ENCODE data around the gene FAN1. TPM values are rescaled to one million over a fixed set of nuclear protein-coding genes. Genes with fewer than 3 reads are reported as not detected.

Gene FAN1
- total and polyA plus RNA-seq, 2 of the 13 experiments (the other 11 are each of a cell fraction or from before 2014, with no cell fraction given), result 10.8 to 20.1 TPM

GRCh38 chr15:30903497-30904187, at the start of gene FAN1 (continued):
- TF ChIP-seq ZNF407 (CRISPR knock-in tag; IDR thresholded peaks at IDR 0.05; ENCODE audit: not compliant biosample characterization), result peak; percentile 71
- TF ChIP-seq E2F1 (CRISPR knock-in tag; IDR thresholded peaks at IDR 0.05), result peak; percentile 80
- peak; percentile 94 for TF ChIP-seq ZNF619 (CRISPR knock-in tag; IDR thresholded peaks at IDR 0.05)
- TF ChIP-seq ZNF816 (CRISPR knock-in tag; IDR thresholded peaks at IDR 0.05; ENCODE audit: borderline replicate concordance), result no peak; the same call in 1 of the 2 replicates
- peak; percentile 76 for TF ChIP-seq HDAC2 (CRISPR knock-in tag; IDR thresholded peaks at IDR 0.05)
- no peak; the same call in 1 of the 2 replicates for TF ChIP-seq HMG20B (CRISPR knock-in tag; conservative IDR thresholded peaks at IDR 0.05)
- TF ChIP-seq MAF1 (CRISPR knock-in tag; IDR thresholded peaks at IDR 0.05; ENCODE audit: borderline replicate concordance), result peak; percentile 40; the same call in 1 of the 2 replicates
- TF ChIP-seq GATAD2A (CRISPR knock-in tag; IDR thresholded peaks at IDR 0.05), result peak; percentile 72; the same call in 1 of the 2 replicates
- no peak for TF ChIP-seq ZNF512 (CRISPR knock-in tag; IDR thresholded peaks at IDR 0.05)
- peak; percentile 81 for TF ChIP-seq HNRNPLL (IDR thresholded peaks at IDR 0.05; ENCODE audit: low read depth, low read length, poor library complexity, severe bottlenecking)
- no peak; the same call in none of the 2 replicates for TF ChIP-seq THRA (CRISPR knock-in tag; IDR thresholded peaks at IDR 0.05; ENCODE audit: borderline replicate concordance)
- peak; percentile 82 for TF ChIP-seq PATZ1 (CRISPR knock-in tag; IDR thresholded peaks at IDR 0.05)
- TF ChIP-seq HDAC6 (IDR thresholded peaks at IDR 0.05; ENCODE audit: low read depth, low read length), result no peak
- peak; percentile 82; the same call in 1 of the 2 replicates for TF ChIP-seq ZNF678 (CRISPR knock-in tag; IDR thresholded peaks at IDR 0.05)
